Vagina (tissue), 2 donors: Measurements from ENCODE around the gene MCCC2. TPM values are rescaled to one million over a fixed set of nuclear protein-coding genes. Genes with fewer than 3 reads are reported as not detected.

Source experiments
- DNase-seq, 2 donors: peaks; one replicate each; pipeline ENCODE4 v3.0.0-alpha.2; 2017; ENCODE audit errors: extremely low spot score in 2 of 2
- H3K27ac ChIP-seq: fragments of 200-600 bp; sonication (generic); one replicate; pipeline ENCODE4 v1.5.1; 2019
- H3K27me3 ChIP-seq: fragments of 200-600 bp; sonication (generic); one replicate; pipeline ENCODE4 v1.5.1; 2019
- H3K36me3 ChIP-seq, 2 donors: fragments of 200-600 bp; sonication (generic); one replicate each; pipeline ENCODE4 v1.5.1; 2017 to 2019
- H3K4me1 ChIP-seq: fragments of 200-600 bp; sonication (generic); one replicate; pipeline ENCODE4 v1.5.1; 2019
- H3K4me3 ChIP-seq, 2 donors: fragments of 200-600 bp; sonication (generic); 1 replicate in 1 of 2; 2 replicates in 1 of 2; pipeline ENCODE4 v1.5.1; 2016 to 2019
- H3K9me3 ChIP-seq: fragments of 200-600 bp; sonication (generic); one replicate; pipeline ENCODE4 v1.5.1; 2019
- CTCF ChIP-seq, 3 experiments: fragments of 450-650 bp in 2 of 3; fragments of 200-600 bp in 1 of 3; sonication (generic) in 1 of 3; IDR thresholded peaks; one replicate each; pipeline ENCODE4 v1.5.1; 2017 to 2019; ENCODE audit warnings: antibody characterized with exemption in 3 of 3, mild to moderate bottlenecking in 2 of 3, moderate library complexity in 2 of 3
- POLR2A ChIP-seq, 2 donors: fragments of 450-650 bp; IDR thresholded peaks; one replicate each; pipeline ENCODE4 v1.6.1; 2017; ENCODE audit warnings: antibody characterized with exemption in 2 of 2, mild to moderate bottlenecking in 2 of 2, moderate library complexity in 2 of 2
- POLR2AphosphoS5 ChIP-seq, 2 donors: sonication (generic); formaldehyde crosslinking; IDR thresholded peaks; one replicate each; pipeline ENCODE4 v1.9.0; 2017; ENCODE audit warnings: antibody characterized with exemption in 2 of 2, mild to moderate bottlenecking in 2 of 2, low read depth in 1 of 2; ENCODE audit not compliant: insufficient read depth in 1 of 2
- intact Hi-C: fragments of 100-400 bp; cut with DNase I; formaldehyde crosslinking; loops from one replicate; pipeline ENCODE4 v1.15.1; 2023
- total RNA-seq: library from RNA; depleted of rRNA; stranded (reverse); fragments of >200 nt; gene quantifications from one replicate; pipeline ENCODE4 v1.2.3, GENCODE V29; 2016

Gene MCCC2
- total RNA-seq, 1 donor from 2014 or later, result 30.7 TPM

- Histone ChIP-seq H3K27ac (no peak overlapping the region), H3K27me3 (no peaks in the 10 kb centered on the region), H3K4me3 (no peak overlapping the region), H3K36me3 (peaks cover 0 to 6% of the 10 kb centered on the region in 2 donors), H3K4me1 (no peaks in the 10 kb centered on the region), H3K9me3 (no peaks in the 10 kb centered on the region)
- no peak for DNase-seq
- intact Hi-C loops, result no loop called here
- no peak for TF ChIP-seq POLR2AphosphoS5 (IDR thresholded peaks at IDR 0.05; ENCODE audit: insufficient read depth in 1 of 2, low read depth in 1 of 2)
- no peak for TF ChIP-seq POLR2A (IDR thresholded peaks at IDR 0.05)
- TF ChIP-seq CTCF (IDR thresholded peaks at IDR 0.05), result no peak
Observed at GRCh38 chr5:71623221-71623794, 36.2 kb downstream of the MCCC2 start.

GRCh38 chr5:71629950-71630349 lies 42.8 kb downstream of the MCCC2 start:
- TF ChIP-seq POLR2A (IDR thresholded peaks at IDR 0.05) (no peak), POLR2AphosphoS5 (IDR thresholded peaks at IDR 0.05; ENCODE audit: insufficient read depth in 1 of 2, low read depth in 1 of 2) (no peak), CTCF (IDR thresholded peaks at IDR 0.05) (no peak)
- H3K27ac ChIP-seq, result no peak overlapping the region

GRCh38 chr5:71631070-71631469 lies 43.9 kb downstream of the MCCC2 start:
- Histone ChIP-seq H3K27me3 (no peaks in the 10 kb centered on the region), H3K27ac (no peak overlapping the region), H3K36me3 (peaks cover 0 to 19% of the 10 kb centered on the region in 2 donors)

More at GRCh38 chr5:71629950-71630349, 42.8 kb downstream of the MCCC2 start:
- Histone ChIP-seq H3K27me3 (no peaks in the 10 kb centered on the region), H3K36me3 (peaks cover 0 to 12% of the 10 kb centered on the region in 2 donors), H3K9me3 (no peaks in the 10 kb centered on the region), H3K4me1 (no peaks in the 10 kb centered on the region), H3K4me3 (no peak overlapping the region)
- intact Hi-C loops, result no loop called here
- DNase-seq, result no peak

DNA sequence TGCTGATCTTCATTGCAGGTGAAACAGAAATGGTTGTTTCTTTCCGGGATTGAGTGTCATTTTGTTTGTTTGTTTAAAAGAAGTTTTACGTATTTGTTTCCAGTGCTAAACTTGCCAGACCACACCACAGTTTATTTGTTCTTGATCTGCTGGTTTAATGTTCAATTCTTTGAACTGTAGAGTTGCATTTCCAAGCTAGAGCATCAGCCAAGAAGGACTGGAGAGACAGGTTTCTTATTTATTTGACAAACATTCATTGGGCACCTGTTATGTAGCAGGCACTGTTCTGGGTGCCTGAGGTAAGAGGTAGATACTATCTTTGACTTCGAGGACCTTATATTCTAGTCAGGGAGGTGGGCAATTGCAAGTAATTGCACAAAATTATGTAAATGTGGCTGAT lies 45.0 kb downstream of the MCCC2 start:
- Histone ChIP-seq H3K4me1 (no peaks in the 10 kb centered on the region), H3K36me3 (peaks cover 0 to 14% of the 10 kb centered on the region in 2 donors), H3K27ac (no peak overlapping the region), H3K9me3 (no peaks in the 10 kb centered on the region), H3K27me3 (no peaks in the 10 kb centered on the region), H3K4me3 (no peak overlapping the region)
- TF ChIP-seq POLR2A (IDR thresholded peaks at IDR 0.05) (no peak), POLR2AphosphoS5 (IDR thresholded peaks at IDR 0.05; ENCODE audit: insufficient read depth in 1 of 2, low read depth in 1 of 2) (no peak), CTCF (IDR thresholded peaks at IDR 0.05) (no peak)
- DNase-seq, result no peak
- intact Hi-C loops, result no loop called here

More at GRCh38 chr5:71631070-71631469, 43.9 kb downstream of the MCCC2 start:
- intact Hi-C loops, result no loop called here
- no peak for DNase-seq
- no peak for TF ChIP-seq CTCF (IDR thresholded peaks at IDR 0.05)
- no peak for TF ChIP-seq POLR2AphosphoS5 (IDR thresholded peaks at IDR 0.05; ENCODE audit: insufficient read depth in 1 of 2, low read depth in 1 of 2)
- TF ChIP-seq POLR2A (IDR thresholded peaks at IDR 0.05), result no peak
- Histone ChIP-seq H3K4me1 (no peaks in the 10 kb centered on the region), H3K9me3 (no peaks in the 10 kb centered on the region), H3K4me3 (no peak overlapping the region)
